Loucy (cell line): ENCODE data around the gene TGFBR3L.

ENCODE experiments used
- H2AFZ ChIP-seq: fragments of 200-600 bp; sonication (generic); 2 replicates; pipeline ENCODE4 v1.6.0; 2016; ENCODE audit warnings: antibody characterized with exemption, mild to moderate bottlenecking, low read length, moderate library complexity
- H3F3A ChIP-seq: fragments of 200-600 bp; 2 replicates; pipeline ENCODE4 v1.6.0; 2016; ENCODE audit warnings: antibody characterized with exemption, low read depth, mild to moderate bottlenecking
- H3K27me3 ChIP-seq: fragments of 200-600 bp; sonication (generic); 2 replicates; pipeline ENCODE4 v1.6.1; 2014; ENCODE audit warnings: low read length, mild to moderate bottlenecking; ENCODE audit not compliant: insufficient read depth, poor library complexity, severe bottlenecking
- H3K36me3 ChIP-seq: fragments of 200-600 bp; sonication (generic); 2 replicates; pipeline ENCODE4 v1.6.1; 2016; ENCODE audit warnings: low read length; ENCODE audit not compliant: insufficient read depth
- H3K4me1 ChIP-seq: fragments of 200-600 bp; sonication (generic); 2 replicates; pipeline ENCODE4 v1.5.1; 2014; ENCODE audit warnings: low read length, mild to moderate bottlenecking; ENCODE audit not compliant: insufficient read depth, poor library complexity, severe bottlenecking
- H3K4me2 ChIP-seq: fragments of 200-600 bp; sonication (generic); 2 replicates; pipeline ENCODE4 v1.6.0; 2014; ENCODE audit warnings: antibody characterized with exemption, low read length, low read depth, mild to moderate bottlenecking; ENCODE audit not compliant: poor library complexity, severe bottlenecking
- H3K4me3 ChIP-seq: fragments of 200-600 bp; sonication (generic); 2 replicates; pipeline ENCODE4 v1.5.1; 2014; ENCODE audit warnings: low read length, mild to moderate bottlenecking, mixed read lengths; ENCODE audit not compliant: poor library complexity, severe bottlenecking
- H3K79me2 ChIP-seq: fragments of 200-600 bp; sonication (generic); 2 replicates; pipeline ENCODE4 v1.6.1; 2014; ENCODE audit warnings: low read length; ENCODE audit not compliant: insufficient read depth
- H3K9ac ChIP-seq: fragments of 200-600 bp; sonication (generic); 2 replicates; pipeline ENCODE4 v1.6.0; 2014; ENCODE audit warnings: mild to moderate bottlenecking, low read depth, low read length, moderate library complexity; ENCODE audit not compliant: poor library complexity, severe bottlenecking
- H3K9me2 ChIP-seq: fragments of 200-600 bp; sonication (generic); replicated peaks from 2 replicates; pipeline ENCODE4 v1.6.1; 2016; ENCODE audit warnings: low read depth, low read length, mixed read lengths
- H3K9me3 ChIP-seq: fragments of 200-600 bp; sonication (generic); 2 replicates; pipeline ENCODE4 v1.6.1; 2014; ENCODE audit warnings: mild to moderate bottlenecking, antibody characterized with exemption, low read length, low read depth; ENCODE audit not compliant: insufficient read depth
- H4K20me1 ChIP-seq: fragments of 200-600 bp; sonication (generic); 2 replicates; pipeline ENCODE4 v1.6.0; 2014; ENCODE audit warnings: antibody characterized with exemption, low read length, mild to moderate bottlenecking; ENCODE audit not compliant: insufficient read depth, poor library complexity, severe bottlenecking
- EZH2phosphoT487 ChIP-seq: fragments of 200-600 bp; IDR thresholded peaks from 2 replicates; pipeline ENCODE4 v1.6.1; 2018; ENCODE audit warnings: antibody characterized with exemption, mild to moderate bottlenecking, moderate library complexity, borderline replicate concordance
- TF ChIP-seq, protein P1 (sequence below): fragments of 200-600 bp; sonication (generic); conservative IDR thresholded peaks from 2 replicates; pipeline ENCODE4 v1.5.1; 2014; ENCODE audit warnings: mild to moderate bottlenecking, antibody characterized with exemption, low read length

Gene TGFBR3L

DNA sequence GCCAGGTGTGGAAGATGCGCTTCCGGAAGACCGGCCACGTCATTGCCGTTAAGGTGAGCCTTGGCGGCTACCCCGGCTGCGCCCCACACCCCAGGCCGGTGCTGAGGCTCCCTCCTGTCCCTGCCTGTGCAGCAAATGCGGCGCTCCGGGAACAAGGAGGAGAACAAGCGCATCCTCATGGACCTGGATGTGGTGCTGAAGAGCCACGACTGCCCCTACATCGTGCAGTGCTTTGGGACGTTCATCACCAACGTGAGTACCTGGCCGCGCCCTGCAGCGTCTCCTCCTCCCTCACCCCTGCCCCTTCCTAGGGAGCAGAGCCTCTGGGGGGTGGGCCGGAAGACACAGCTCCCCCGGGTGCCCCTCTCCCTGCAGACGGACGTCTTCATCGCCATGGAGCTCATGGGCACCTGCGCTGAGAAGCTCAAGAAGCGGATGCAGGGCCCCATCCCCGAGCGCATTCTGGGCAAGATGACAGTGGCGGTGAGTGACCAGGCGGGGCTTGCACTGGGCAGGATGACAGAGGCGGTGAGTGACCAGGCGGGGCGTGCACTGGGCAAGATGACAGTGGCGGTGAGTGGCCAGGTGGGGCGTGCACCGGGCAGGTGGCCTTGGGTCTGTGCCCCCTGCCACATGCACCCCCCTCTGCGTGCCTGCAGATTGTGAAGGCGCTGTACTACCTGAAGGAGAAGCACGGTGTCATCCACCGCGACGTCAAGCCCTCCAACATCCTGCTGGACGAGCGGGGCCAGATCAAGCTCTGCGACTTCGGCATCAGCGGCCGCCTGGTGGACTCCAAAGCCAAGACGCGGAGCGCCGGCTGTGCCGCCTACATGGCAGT lies 4.1 kb upstream of the TGFBR3L start:
- Histone ChIP-seq H3F3A (no peaks in the 10 kb centered on the region), H3K27me3 (no peaks in the 10 kb centered on the region), H3K4me3 (no peak overlapping the region), H3K9me2 (no peaks in the 10 kb centered on the region), H3K9ac (no peak overlapping the region), H3K9me3 (no peaks in the 10 kb centered on the region), H4K20me1 (peaks cover 23% of the 10 kb centered on the region), H3K36me3 (peaks cover 20% of the 10 kb centered on the region; the same call in 1 of the 2 replicates), H3K4me1 (peaks cover 8% of the 10 kb centered on the region), H2AFZ (no peak overlapping the region), H3K79me2 (peaks cover 30% of the 10 kb centered on the region), H3K4me2 (no peak overlapping the region)
- TF ChIP-seq, protein P1, sequence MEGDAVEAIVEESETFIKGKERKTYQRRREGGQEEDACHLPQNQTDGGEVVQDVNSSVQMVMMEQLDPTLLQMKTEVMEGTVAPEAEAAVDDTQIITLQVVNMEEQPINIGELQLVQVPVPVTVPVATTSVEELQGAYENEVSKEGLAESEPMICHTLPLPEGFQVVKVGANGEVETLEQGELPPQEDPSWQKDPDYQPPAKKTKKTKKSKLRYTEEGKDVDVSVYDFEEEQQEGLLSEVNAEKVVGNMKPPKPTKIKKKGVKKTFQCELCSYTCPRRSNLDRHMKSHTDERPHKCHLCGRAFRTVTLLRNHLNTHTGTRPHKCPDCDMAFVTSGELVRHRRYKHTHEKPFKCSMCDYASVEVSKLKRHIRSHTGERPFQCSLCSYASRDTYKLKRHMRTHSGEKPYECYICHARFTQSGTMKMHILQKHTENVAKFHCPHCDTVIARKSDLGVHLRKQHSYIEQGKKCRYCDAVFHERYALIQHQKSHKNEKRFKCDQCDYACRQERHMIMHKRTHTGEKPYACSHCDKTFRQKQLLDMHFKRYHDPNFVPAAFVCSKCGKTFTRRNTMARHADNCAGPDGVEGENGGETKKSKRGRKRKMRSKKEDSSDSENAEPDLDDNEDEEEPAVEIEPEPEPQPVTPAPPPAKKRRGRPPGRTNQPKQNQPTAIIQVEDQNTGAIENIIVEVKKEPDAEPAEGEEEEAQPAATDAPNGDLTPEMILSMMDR = no peak
- TF ChIP-seq EZH2phosphoT487 = no peak

DNA sequence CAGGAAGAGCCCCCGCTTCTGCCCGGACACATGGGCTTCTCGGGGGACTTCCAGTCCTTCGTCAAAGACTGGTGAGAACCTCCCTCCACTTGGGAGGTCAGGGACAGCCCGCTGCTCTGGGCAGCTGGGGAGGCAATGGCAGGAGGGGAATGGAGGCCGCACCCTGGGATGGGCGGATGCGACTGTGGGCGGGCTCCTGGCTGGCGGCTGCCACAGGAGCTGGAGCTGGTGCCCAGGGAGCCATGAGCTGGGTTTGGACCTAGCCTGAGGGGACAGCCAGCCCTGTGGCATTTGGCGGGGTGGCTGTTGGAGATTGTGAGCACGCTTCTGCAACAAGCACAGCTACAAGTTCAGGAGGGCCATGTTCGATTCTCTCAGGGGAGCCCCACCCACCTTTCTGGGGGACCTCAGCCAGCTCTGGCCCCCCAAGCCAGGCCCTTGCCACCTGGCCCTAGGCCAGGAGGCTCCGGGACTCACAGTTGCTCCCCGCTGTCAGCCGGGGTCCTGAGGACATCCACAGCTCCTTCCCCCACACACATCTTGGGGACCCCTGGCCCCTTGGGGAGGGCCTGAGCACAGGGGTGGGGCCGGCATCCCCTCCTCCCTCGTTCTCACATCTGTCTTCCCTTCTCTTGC lies 3.0 kb upstream of the TGFBR3L start:
- Histone ChIP-seq H3K9me2 (no peaks in the 10 kb centered on the region), H3F3A (no peaks in the 10 kb centered on the region), H3K9me3 (no peaks in the 10 kb centered on the region), H3K4me3 (no peak overlapping the region), H3K79me2 (peaks cover 19% of the 10 kb centered on the region; the same call in 1 of the 2 replicates), H3K4me1 (no peaks in the 10 kb centered on the region), H3K27me3 (no peaks in the 10 kb centered on the region), H3K36me3 (peaks cover 20% of the 10 kb centered on the region; the same call in 1 of the 2 replicates), H3K9ac (no peak overlapping the region), H4K20me1 (peaks cover 15% of the 10 kb centered on the region), H3K4me2 (no peak overlapping the region), H2AFZ (no peak overlapping the region)
- TF ChIP-seq EZH2phosphoT487 = no peak
- TF ChIP-seq, protein P1 = no peak

DNA sequence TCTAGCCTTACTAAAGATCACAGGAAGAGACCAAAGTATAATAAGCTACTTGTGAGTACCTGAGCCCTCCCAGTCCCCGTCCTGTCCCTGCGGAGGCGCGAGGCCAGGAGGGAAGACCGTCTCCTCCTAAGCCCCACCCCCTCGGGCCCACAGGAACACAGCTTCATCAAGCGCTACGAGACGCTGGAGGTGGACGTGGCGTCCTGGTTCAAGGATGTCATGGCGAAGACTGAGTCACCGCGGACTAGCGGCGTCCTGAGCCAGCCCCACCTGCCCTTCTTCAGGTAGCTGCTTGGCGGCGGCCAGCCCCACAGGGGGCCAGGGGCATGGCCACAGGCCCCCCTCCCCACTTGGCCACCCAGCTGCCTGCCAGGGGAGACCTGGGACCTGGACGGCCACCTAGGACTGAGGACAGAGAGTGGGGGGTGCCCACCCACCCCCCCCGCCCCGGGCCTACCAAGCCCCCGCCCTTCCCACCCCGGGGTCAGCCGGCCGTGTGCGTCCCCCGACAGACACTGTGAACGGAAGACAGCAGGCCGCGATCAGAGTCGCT lies 2.4 kb upstream of the TGFBR3L start:
- Histone ChIP-seq H3K79me2 (peaks cover 15% of the 10 kb centered on the region; the same call in 1 of the 2 replicates), H3K9me2 (no peaks in the 10 kb centered on the region), H4K20me1 (peaks cover 12% of the 10 kb centered on the region), H3K9me3 (no peaks in the 10 kb centered on the region), H3K36me3 (peaks cover 20% of the 10 kb centered on the region; the same call in 1 of the 2 replicates), H3K4me1 (no peaks in the 10 kb centered on the region), H3K27me3 (no peaks in the 10 kb centered on the region), H3K9ac (no peak overlapping the region), H3K4me2 (no peak overlapping the region), H3K4me3 (no peak overlapping the region), H2AFZ (no peak overlapping the region), H3F3A (no peaks in the 10 kb centered on the region)
- TF ChIP-seq, protein P1 = no peak
- TF ChIP-seq EZH2phosphoT487 = no peak
